Measurements from ENCODE around the gene RIPK3.
A peak's percentile ranks its signal among the peaks of the same experiment; 100 is the strongest.

The RIPK3 gene

GRCh38 chr14:24353559-24354481, 14.0 kb upstream of the RIPK3 start:
- Histone ChIP-seq H3K27ac (peak overlapping the region in 15 of 21 experiments; percentile 7 to 64 (median 42)), H3K4me3 (no peak overlapping the region)

- H3K27ac ChIP-seq: no peak overlapping the region
Observed at GRCh38 chr14:24351517-24351916, 11.7 kb upstream of the RIPK3 start.

GRCh38 chr14:24349742-24350141, 10.0 kb upstream of the RIPK3 start:
- Histone ChIP-seq H3K27ac (no peak overlapping the region), H3K4me3 (no peak overlapping the region)

More at GRCh38 chr14:24351517-24351916, 11.7 kb upstream of the RIPK3 start:
- no peak overlapping the region for H3K4me3 ChIP-seq

GRCh38 chr14:24348186-24348585, 8.4 kb upstream of the RIPK3 start:
- no peak overlapping the region for H3K4me3 ChIP-seq
- no peak overlapping the region for H3K27ac ChIP-seq

DNA sequence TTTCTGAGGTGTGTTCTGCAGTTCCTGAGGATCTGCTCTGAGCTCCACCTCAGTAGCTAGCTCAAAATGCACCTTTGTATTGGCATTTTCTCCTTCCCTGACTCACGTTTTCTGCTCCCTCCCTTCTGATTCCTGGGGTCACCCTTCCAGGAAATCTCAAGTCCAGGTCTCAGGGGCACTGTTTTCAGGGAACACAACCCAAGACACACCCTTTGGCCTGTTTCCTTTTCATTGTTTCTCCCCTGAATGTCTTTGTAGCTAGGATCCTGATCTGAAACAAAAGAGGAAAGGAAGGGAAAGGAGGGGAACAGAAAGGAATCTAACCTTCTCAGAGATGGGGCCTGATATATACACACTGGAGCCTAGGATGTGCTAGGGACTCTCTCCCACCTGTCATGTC, 7.3 kb upstream of the RIPK3 start:
- Histone ChIP-seq H3K4me3 (no peak overlapping the region), H3K27ac (peak overlapping the region in 1 of 21 experiments; percentile 18)

DNA sequence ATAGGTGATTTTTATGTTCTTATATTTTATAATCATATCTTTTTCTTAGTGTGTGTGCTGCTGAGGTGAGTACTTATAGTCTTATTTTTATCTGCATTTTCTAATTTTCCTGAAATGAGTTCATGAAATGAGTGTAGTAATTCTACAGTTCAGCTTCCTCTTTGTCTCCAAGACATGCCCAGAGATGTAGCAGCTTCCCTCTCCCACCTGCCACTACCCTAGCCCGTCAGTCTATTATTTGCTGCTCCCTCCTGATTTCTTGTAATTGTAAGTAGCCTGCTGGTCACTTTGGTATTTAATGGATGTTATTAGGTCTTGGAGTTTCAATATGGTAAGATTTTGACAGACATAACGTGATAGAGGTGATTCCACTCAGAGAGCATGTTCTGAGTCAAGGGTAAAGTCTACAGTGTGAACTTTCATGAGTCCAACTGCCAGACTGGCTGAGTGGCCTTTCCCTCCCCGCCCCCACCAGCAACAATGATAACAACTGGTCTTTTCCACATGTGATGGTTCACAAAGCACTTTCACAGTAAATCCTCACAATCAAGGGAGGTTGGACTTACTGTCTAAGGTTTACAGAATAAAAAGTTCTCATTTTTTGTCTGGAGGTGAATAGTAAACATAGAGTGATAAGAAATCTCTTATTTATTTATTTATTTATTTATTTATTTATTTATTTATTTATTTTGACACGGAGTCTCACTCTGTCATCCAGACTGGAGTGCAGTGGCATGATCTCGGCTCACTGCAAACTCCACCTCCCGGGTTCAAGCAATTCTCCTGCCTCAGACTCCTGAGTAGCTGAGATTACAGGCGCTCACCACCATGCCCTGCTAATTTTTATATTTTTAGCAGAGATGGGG, 4.2 kb upstream of the RIPK3 start:
- H3K27ac ChIP-seq: no peak overlapping the region

DNA sequence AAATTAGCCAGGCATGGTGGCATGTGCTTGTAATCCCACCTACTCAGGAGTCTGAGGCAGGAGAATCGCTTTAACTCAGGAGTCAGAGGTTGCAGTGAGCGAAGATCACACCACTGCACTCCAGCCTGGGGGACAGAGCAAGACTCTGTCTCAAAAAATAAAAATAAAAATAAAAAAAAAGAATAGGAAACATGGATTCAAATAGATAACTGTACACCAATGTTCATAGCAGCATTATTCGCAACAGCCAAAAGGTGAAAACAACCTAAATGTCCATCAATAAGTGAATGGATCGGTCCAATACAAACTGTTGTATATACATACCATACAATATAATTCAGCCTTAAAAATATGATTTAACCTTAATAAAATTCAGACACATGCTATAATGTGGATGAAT, 3.1 kb upstream of the RIPK3 start:
- Histone ChIP-seq H3K27ac (no peak overlapping the region), H3K4me3 (no peak overlapping the region)

More for the DNA sequence above, 4.2 kb upstream of the RIPK3 start:
- no peak overlapping the region for H3K4me3 ChIP-seq

DNA sequence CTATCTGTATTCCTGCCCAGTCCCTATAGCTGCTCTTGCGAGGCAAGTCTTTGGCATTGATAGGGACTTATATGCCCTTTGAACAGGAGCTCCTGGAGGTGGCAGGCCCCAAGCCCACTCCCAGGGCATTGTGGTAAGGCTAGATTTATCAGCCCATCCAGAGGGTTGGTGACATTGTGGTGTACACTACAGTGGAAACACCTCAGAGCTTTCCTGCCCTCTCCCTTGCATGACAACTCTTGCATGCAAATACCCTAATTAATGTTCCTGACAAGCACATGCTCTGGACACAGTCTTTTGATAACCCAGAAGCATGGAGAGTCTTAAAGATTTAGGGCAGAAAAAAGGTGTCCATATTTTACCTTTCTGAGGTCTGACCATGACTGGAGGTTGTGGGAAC, 815 bp upstream of the RIPK3 start:
- no peak overlapping the region for H3K27ac ChIP-seq

DNA sequence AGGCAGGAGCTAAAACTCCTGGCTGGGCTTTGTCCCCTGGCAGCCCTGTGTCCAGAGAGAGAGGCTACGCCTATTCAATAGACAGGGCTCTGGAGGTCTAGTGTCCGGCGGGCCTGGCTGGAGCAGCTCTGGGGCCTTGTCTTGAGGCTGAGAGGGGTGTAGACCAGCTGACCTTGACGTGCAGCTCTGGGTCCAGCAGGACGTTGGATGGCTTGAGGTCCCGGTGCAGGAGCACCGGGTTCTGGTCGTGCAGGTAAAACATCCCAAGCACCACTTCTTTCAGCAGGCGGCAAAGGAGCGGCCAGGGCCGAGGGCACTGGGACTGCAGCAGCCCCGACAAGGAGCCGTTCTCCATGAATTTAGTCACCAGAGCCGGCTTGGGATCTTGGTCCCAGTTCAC, 948 bp downstream of the RIPK3 start:
- H3K27ac ChIP-seq: peak overlapping the region in 12 of 21 experiments; percentile 48 to 90 (median 81)

More for the DNA sequence above, 815 bp upstream of the RIPK3 start:
- no peak overlapping the region for H3K4me3 ChIP-seq

DNA sequence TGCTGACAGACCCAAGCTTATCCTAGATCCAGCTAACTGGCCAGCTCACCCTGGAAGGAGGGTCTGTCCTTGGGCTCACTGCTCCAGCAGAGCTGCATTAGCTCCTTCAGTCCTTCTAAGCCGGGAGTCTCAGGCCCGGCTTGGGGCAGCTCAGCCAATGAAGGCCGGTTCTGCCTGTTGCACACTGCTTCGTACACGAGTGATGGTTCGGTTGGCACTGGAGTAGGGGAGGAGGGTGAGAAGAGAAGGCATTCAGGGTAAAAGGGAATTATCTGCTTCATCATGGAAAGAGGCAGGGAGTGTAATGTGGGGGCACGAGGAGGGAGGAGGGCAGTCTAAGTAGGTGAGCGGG, 2.0 kb downstream of the RIPK3 start:
- Histone ChIP-seq H3K4me3 (no peak overlapping the region), H3K27ac (no peak overlapping the region)

More for the DNA sequence above, 948 bp downstream of the RIPK3 start:
- peak overlapping the region; percentile 39 to 70 (median 53) for H3K4me3 ChIP-seq

GRCh38 chr14:24337144-24337823, 2.5 kb downstream of the RIPK3 start:
- Histone ChIP-seq H3K27ac (no peak overlapping the region), H3K4me3 (no peak overlapping the region)

DNA sequence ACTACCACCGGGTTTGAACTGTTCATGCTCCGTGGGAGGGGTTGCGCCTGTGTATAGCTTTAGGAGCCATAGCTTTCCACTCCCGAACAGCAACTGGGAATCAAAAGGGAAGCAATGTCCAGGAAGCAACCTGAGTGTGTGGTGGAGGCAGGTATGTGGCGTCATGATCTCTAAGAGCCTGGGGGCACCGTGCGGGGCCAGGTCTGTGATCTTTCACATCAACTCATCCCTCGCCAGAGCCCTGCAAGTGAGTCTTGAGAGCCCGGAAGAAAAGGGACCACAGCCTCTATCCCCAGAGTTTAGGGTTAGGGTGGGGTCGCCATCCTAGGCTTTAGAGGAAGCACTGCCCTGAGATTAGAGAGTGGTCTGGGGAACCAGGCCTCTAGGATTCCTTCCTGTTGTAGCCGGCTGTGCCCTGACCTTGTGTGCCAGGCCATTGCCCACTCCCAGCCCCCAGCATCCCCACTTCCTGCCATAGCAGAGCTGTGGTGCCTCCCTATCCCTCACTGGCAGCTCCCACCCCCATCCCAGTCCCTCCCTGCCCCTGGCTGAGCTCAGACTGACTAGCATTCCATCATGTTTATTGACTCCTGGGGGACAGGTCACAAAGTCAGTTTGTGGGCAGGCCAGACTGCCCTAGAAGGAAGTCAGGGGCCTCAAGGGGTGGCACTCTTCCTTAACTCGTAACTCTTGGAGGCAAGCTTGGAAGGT, 4.2 kb downstream of the RIPK3 start:
- peak overlapping the region in 4 of 7 experiments; percentile 33 to 43 (median 38) for H3K4me3 ChIP-seq
- H3K27ac ChIP-seq: peak overlapping the region in 17 of 21 experiments; percentile 30 to 87 (median 71)

DNA sequence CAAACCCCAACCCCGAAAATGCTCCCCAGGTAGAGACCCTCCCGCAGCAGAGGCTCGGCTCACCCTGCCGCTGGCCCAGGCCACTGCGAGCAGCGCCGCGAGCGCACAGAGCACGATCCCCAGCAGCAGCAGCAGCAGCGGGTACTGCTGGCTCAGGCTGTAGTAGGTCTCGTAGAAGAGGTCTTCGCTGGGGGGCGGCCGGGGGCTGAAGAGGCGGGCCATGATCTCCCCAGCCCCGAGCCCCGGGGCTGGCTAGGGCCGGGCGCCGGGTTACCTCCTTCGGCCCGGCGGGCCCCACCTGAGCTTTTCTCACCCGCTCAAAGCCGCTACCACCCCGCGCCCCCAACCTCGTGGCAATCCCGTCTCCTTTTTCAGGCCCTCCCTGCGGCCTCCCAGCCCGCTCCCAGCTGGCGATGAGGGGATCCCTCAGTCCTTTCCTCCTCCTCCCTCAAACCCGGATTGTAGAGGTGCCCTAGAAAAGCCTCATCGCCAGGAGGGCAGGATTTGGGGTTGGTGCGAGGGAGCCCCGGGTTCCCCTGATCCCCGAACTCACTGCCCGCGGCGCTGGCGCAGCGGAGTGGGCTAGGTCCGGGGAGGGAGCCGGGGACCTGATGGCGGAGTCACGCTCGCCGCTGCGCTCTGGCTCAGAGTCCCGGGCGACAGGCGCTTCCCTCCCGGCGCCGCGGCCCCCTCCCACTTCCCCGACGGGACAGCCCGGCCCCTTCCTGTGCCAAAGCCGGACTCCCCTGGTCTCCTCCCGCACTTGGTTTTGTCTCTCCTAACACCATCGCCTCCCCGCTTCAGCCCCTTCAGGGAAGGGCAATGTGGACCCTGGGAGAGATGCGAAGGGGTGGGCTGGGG, 5.1 kb downstream of the RIPK3 start, which contains the start of gene ADCY4:
TSS of gene ADCY4 (minus strand) at position 641 of the 861 bp plus-strand sequence. CDS start at position 222, 419 bp downstream.
- peak within 1 kb of the TSS; percentile 20 to 87 (median 70) for H3K27ac ChIP-seq
- H3K4me3 ChIP-seq: peak within 1 kb of the TSS; percentile 24 to 43 (median 39)

DNA sequence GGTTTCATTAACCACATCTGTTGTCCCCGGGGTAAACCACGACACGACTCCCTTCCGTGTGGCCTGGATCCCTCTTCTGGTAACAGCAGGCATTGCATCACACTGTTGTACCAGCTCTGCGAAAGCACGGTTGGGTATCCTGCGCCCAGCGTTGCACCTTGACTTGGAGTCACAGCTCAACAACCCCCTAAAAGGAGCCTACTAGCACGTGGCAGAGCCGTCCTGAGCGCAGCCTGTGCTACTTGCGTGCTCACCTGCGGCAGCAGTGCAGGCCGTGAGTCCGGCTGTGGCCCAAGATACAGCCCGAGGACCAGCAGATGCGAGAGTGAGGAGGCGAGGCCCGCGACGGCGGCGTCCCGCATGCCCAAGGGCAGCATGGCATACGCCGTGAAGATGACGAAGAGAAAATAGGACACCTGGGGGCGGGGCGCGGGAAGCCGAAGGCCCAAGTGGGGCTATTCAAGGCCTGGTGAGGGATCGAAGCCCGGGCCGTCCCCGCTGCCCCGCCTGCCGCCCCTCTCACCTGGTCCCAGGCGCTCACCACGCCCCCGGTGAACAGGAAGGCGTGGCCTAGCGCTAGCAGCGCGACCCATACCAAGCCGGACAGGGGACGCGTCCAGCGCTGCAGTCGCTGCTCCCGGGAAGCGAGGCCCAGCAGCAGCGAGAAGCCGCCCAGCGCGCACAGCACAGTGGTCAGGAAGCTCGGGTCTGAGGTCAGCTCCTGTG, 7.4 kb downstream of the RIPK3 start:
- peak overlapping the region in 1 of 21 experiments; percentile 29 for H3K27ac ChIP-seq
- H3K4me3 ChIP-seq: peak overlapping the region in 5 of 7 experiments; percentile 1 to 32 (median 9)

DNA sequence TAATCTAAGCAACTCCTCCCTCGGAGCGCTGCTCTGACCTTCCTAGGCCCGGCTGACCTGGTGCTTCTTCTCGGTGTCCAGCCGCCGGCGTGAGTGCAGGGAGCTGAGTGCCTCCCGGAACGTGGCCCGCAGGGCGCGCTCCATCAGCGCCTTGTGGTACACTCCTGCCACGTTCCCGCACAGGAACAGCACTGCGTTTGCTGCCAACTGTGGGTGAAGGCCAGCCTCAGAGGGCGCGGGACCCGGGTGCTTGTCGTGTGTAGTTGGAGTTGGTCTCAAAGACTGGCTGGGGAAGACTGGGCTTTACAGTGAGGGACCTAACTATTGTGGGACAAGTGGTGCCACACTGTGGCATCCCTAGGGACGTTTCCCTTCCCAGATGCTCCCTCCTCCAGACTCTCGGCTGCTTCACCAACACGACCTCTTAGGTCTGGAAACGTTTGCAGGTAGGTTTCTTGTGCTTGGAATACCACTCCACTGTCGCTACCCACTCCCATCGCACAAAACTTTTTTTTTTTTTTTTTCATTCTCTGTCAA, 8.0 kb downstream of the RIPK3 start:
- Histone ChIP-seq H3K27ac (no peak overlapping the region), H3K4me3 (no peak overlapping the region)

DNA sequence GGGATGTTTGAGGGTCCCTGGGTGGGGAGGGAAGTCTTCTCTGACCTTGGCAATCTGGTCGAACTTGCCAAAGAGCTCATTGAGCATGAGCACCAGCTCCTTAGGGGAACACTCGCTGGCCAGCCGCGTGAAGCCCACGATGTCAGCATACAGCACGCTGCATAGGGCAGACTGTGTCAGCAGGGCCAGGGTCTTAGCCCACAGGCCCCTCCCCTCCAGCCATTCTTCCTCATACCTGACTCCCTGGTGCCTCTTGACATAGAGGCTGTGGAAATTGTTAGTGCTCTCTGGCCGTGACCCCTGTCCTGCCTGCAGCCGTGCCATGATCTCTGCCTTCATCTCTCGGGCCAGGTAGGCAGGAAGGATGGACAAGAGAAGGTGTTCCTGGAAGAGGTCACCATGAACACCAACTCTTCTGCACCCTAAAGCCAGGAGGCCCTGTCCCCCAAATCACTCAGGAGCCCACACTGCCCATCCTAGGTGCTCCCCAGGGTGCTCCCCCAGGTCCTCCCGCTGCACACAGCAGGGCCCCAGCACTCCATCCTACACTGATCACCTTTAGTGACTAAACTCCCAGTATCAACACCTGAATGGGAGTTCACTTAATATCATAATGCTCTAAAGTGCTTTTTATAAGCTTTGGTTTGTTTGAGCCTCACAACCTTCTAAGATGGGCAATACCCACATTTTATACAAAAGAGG, 8.7 kb downstream of the RIPK3 start:
- no peak overlapping the region for H3K27ac ChIP-seq
- H3K4me3 ChIP-seq: no peak overlapping the region

GRCh38 chr14:24329736-24330135, 10.1 kb downstream of the RIPK3 start:
- peak overlapping the region in 1 of 21 experiments; percentile 32 for H3K27ac ChIP-seq
- no peak overlapping the region for H3K4me3 ChIP-seq

Data from skin epidermis (tissue), 12 donors.